Fibroblast of peridontal ligament (primary cell): ENCODE data around the gene NAT8.
"Not testable (repeated sequence)": the region's sequence is repeated elsewhere in the genome, so short reads cannot be mapped to it uniquely, and the experiment has no call there.

Experiments
- DNase-seq: peaks from one replicate; pipeline ENCODE4 v3.0.0-alpha.2; 2010; ENCODE audit errors: extremely low read depth

The NAT8 gene, protein sequence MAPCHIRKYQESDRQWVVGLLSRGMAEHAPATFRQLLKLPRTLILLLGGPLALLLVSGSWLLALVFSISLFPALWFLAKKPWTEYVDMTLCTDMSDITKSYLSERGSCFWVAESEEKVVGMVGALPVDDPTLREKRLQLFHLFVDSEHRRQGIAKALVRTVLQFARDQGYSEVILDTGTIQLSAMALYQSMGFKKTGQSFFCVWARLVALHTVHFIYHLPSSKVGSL

DNA sequence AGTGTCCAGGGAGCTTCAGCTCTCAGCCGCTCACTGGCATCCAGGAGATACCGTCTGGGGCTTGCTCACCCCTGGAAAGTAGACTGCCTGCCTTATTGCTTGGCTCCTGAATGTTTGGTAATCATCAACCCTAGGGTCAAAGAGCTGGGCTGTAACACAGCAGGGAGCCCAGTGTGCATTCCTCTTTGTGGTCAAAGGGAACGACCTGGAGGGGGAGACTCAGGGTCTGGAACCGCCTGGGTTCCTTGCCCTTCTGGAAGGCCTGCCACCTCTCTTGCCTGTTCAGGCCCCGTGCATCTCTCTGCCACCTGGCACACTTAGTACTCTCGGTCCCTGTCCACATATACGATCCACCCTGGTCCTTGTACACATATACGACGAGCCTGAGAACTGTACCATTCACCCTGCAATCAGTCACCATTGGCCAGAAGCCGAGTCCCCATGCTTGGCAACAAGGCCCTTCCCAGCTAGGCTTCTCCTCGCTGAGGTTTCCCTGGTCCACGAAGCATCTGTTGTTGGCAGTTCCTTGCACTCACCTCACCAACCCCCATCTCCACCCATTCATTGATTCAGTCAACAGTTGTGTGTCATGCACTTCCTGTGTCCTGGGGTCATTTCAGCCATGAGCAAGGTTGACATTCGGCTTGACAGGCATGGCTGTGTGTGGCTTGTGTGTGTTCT lies at the start of gene NAT8:
NAT8 (minus strand) TSS at position 85 of the 681 bp plus-strand sequence. CDS start 794 bp downstream, outside the sequence.
- no peak for DNase-seq

DNA sequence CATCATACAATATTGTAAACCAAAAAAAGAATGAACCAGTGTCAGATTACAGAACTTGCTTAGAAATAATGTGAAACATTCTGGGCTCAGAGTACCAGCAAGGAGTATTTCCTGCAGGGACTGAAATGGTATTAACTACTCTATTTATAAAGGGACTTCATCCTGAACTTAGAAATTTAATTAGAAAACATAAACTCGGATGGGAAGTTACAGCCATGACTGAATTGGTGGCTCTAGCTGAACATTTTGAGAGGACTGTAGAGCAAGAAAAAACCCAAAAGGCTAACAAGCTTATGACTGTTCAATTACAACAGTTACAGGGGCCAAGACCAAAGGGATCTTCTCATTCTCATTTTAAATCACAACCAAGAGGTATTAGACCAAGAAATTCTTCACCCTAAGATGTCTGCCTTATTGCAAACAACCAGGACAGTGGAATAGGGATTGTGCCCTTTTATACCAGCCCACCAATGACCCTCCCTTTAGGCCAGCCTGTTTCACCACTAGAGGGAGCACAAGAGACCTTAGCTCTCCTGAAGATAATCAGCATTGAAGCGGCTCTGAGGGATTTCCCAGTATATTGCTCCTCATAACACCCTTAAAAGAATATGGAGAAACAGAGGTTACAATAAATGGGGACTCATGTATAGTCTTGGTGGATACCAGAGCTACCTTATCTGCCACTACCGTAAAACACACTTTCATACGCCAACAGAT lies 48.3 kb upstream of the NAT8 start:
- DNase-seq, result not testable (repeated sequence)

DNA sequence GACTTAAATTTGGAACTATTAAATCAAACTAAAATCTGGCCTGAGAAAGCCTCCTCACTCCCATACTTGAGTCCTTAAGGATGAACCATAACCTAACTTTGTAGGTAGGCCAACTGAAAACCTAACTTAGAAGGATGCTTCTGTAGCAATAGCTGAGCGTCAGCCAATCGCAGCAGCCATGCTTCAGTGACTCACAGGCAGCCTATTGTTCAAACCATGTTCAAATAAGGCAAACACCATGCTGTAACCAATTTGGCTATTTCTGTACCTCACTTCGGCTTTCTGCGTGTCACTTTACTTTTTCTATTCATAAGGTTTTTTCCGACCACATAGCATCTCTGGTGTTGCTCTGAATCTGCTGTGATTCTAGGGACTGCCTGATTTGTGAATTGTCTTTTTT lies 46.3 kb upstream of the NAT8 start:
- DNase-seq, result not testable (repeated sequence)

GRCh38 chr2:73685764-73686438 lies 43.7 kb upstream of the NAT8 start:
- peak; percentile 1 for DNase-seq

GRCh38 chr2:73684905-73685304 lies 42.7 kb upstream of the NAT8 start:
- DNase-seq, result not testable (repeated sequence)

GRCh38 chr2:73684325-73684724 lies 42.1 kb upstream of the NAT8 start:
- DNase-seq, result not testable (repeated sequence)

DNA sequence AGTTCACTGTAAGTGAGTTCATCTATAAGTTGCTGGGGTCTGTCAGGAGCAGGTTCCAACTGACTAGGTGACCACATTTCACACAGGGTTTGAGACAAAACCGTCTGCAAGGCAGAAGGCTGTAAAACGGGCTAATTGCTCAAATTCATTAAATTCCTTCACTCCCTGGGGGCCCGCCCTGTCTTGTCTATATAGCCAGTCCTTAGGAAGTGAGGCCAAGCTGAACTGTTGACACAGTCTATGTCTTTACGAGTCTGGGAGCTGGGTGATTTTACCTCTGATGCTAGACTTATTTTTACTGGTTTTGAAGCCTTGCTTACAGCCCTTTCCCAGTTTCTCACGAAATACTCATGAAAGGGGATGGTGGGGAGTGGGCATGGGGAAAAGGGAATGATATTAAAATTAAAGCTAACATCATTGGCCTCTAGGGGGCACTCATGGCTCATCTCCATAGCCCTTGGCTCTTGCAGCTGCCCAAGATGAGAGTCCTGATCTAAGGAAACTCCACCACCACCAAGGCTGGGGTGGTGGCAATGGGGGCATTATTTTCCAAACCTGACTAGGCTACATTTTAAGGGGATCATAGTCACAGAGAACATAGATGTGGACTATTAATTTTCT lies 37.8 kb upstream of the NAT8 start:
- DNase-seq, result peak; percentile 14

DNA sequence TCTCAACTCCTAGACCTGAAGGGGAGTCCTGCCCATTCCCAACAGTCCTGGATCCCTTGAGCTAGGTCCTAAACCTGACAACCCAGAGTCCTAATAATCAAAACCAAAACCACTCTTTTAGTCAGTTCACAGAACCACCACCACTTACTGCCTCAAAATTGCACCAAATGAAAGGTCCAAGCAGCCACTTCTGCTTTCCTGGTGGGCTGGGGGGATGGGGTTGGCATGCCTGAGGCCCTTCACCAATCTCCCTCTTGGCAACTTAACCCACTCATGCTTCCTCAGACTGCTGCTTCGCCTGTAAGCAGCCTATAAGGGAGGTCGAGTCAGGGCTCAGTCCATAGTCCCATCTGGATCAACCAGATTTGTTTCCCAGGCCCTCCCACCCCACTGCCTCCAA lies 37.0 kb upstream of the NAT8 start:
- not testable (repeated sequence) for DNase-seq

- not testable (repeated sequence) for DNase-seq
Observed at GRCh38 chr2:73678008-73678407, 35.8 kb upstream of the NAT8 start.

DNA sequence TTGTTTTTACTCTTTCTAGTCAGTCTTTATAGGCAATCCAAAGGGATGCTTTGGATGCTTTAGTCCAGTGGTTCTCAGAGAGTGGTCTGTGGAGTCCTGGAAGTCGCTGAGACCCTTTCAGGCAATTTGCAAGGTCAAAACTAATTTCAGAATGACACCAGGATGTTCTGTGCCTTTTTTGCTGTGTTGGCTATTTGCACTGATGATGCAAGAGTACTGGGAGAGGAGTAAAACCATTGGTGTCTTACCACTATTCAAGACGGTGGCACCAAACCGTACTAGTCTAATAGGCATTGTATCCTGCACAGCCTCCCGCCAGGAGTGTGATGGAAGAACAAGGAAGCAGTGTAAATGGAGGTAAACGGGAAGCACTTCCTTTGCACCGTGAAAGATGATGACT lies 34.0 kb upstream of the NAT8 start:
- DNase-seq, result not testable (repeated sequence)

DNA sequence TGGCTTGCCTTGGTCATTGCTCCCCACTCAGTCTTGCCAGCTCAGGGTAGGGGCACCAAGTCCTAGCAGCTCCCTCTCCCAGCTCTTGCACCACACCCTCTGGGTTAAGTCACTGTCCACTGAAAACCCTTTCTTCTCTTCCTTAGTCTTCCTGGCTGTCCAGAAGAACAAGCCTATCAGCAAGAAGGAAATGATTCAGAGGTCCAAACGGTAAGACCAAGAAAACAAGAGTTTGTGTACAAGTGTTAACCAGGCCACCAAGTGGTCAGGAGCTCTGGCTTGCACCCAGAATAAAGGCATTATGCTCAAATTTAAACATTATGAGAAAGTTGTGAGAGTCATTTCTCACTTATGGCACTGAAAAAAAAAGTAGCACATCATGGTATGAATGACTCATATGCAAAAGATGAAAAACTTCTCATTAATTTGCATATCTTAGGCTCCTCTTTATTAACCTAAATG lies 32.5 kb upstream of the NAT8 start:
- not testable (repeated sequence) for DNase-seq

DNA sequence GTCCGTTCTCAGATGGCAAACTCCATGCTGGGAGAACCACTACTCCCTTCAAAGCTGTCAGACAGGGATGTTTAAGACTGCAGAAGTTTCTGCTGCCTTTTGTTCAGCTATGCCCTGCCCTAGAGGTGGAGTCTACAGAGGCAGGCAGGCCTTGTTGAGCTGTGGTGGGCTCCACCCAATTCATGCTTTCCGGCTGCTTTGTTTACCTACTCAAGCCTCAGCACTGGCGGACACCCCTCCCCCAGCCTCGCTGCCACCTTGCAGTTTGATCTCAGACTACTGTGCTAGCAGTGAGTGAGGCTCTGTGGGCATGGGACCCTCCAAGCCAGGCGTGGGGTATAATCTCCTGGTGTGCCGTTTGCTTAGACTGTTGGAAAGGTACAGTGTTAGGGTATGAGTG lies 27.8 kb upstream of the NAT8 start:
- not testable (repeated sequence) for DNase-seq

DNA sequence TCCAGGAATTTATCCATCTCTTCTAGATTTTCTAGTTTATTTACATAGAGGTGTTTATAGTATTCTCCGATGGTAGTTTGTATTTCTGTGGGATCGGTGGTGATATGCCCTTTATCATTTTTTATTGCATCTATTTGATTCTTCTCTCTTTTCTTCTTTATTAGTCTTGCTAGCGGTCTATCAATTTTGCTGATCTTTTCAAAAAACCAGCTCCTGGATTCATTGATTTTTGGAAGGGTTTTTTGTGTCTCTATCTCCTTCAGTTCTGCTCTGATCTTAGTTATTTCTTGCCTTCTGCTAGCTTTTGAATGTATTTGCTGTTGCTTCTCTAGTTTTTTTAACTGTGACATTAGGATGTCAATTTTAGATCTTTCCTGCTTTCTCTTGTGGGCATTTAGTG lies 25.0 kb upstream of the NAT8 start:
- DNase-seq, result not testable (repeated sequence)

- DNase-seq, result no peak
Observed at GRCh38 chr2:73654175-73654574, 12.0 kb upstream of the NAT8 start.

DNA sequence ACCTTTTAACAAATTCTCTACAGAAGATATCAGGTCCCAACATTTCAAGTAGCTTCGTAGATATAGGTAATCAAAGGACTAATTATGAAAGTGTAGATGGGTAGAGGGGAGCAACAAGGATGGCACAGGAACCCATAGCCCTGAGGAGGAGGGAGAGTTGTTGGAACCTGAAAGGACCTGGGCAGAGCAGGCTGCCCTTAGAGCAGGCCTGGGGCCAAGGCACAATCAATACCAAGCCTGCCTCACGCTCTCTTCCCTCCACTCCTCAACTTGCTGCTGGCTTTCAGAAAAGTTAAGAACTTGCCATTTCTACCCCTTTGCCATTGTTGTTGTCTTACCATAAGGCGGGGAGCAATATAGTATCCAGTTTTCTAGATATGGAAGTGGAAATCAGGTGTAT lies 10.1 kb upstream of the NAT8 start:
- no peak for DNase-seq

DNA sequence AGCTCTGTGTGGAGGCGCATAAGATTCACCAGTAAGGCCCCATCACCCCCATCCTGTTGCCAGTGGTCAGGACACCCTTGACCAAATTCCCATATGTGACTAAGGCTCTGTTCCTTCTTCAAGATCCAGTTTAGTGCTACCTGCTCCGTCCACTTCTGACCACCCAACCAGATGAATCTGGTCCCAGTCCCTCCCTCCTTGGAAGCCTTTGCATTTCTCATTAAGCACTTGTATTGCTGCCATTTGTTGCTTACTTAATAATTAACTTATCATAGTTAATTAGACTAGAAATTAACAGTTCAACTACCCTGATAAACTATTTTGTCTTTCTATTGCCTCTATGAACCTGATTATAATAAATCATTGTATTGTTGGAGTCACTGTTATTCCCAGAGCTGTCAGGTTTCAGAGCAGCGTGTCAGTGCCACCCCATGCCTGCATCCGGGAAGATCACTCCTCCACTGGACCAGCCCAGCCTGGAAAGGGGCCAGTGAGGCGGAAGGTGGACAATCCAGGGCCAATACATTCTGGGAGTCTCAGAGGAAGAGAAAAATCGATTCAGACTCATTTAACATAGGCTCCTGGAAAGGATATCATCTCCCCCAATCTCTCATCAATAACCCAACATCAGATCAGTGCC lies 9.5 kb upstream of the NAT8 start:
- no peak for DNase-seq

GRCh38 chr2:73647690-73648089 lies 5.5 kb upstream of the NAT8 start:
- not testable (repeated sequence) for DNase-seq

DNA sequence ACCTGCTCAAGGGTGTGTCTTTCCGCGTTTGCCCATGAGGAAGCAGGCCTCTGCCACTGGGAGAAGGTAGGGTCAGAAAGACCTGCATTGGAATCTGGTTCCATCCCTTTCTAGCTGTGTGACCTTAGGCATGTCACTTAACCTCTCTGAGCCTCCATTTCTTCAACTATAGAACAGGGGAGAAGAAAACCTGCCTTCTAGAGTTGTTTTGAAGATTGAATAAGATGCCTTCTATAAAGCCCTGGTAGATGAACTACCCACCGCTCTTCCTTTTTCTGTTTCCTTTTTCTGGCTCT lies 507 bp downstream of the NAT8 start:
- DNase-seq, result no peak

DNA sequence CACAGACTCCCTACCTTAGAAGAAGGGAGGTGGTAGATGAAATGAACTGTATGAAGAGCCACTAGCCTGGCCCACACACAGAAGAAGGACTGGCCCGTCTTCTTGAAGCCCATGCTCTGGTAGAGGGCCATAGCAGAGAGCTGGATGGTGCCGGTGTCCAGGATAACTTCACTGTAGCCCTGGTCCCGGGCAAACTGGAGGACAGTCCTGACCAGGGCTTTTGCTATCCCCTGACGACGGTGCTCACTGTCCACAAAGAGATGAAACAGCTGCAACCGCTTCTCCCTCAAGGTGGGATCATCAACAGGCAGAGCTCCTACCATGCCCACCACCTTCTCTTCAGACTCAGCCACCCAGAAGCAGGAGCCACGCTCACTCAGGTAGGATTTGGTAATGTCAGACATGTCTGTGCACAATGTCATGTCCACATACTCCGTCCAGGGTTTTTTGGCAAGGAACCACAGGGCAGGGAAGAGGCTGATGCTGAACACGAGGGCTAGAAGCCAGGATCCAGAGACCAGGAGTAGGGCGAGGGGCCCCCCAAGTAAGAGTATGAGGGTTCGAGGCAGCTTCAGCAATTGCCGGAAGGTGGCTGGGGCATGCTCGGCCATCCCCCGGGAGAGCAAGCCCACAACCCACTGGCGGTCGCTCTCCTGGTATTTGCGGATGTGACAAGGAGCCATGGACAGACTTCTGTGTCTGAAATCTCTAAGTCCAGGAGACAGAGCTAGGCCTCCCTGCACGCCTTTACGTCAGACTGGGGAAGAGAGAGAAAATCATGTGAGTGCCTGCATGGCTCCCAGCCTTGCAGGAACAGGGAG lies 1.1 kb downstream of the NAT8 start:
- no peak for DNase-seq

DNA sequence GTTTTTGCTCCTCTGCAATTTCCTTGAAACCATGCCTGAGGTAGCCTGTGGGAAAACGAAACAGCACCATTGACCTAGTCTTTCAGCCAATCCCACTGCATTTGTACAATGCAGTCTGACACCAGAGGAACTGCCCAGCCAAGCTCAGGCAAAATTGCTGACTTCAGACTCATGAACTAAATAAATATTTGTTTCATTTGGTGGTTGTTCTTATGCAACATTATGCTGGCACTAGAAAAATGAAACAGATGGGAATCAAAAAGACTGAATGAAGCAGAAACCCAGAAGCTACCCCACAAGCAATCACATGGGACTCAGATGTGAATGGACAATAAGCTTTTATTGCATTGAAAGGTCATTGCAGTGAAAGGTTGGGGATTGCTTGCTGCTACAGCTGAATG lies 1.7 kb downstream of the NAT8 start:
- peak; percentile 30 for DNase-seq

DNA sequence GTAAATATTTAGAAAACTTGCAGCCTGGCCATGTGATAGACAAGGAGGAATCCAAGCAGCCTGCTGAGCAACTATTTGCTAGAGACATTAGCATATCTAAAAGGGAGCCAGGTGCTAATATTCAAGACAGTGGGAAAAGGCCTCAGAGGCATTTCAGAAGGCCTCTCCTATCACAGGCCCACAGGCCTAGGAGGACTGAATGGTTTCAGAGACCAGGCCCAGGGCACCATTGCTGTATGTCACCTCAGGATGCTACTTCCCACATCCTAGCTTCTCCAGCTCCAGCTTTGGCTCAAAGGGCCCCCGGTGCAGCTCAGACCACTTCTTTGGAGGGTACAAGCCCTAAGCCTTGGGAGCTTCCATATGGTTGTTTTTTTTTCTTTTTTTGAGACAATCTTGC lies 3.8 kb downstream of the NAT8 start:
- no peak for DNase-seq
